ENCODE data around the gene TMEM234.

TMEM234 gene

GRCh38 chr1:32180186-32181060, 41.7 kb downstream of the TMEM234 start:
- in situ Hi-C loops (cut with HindIII; ENCODE audit: low sequenced_read_pairs), result no loop called here

- in situ Hi-C loops (cut with HindIII; ENCODE audit: low sequenced_read_pairs), result no loop called here
These were observed 42.5 kb downstream of the TMEM234 start, which contains the start of gene TXLNA for GRCh38 chr1:32179443-32180185. TSS of gene TXLNA (plus strand) at chr1:32179675. CDS start at chr1:32180346, 671 bp downstream.

- in situ Hi-C loops (cut with HindIII; ENCODE audit: low sequenced_read_pairs), result no loop called here
These were observed 43.0 kb downstream of the TMEM234 start for GRCh38 chr1:32179193-32179442.

GRCh38 chr1:32178380-32179192, 43.6 kb downstream of the TMEM234 start:
- in situ Hi-C loops (cut with HindIII; ENCODE audit: low sequenced_read_pairs), result no loop called here

GRCh38 chr1:32172621-32173245, 49.4 kb downstream of the TMEM234 start:
- in situ Hi-C loops (cut with HindIII; ENCODE audit: low sequenced_read_pairs), result no loop called here

- in situ Hi-C loops (cut with HindIII; ENCODE audit: low sequenced_read_pairs), result no loop called here
These were observed 51.2 kb downstream of the TMEM234 start for GRCh38 chr1:32170991-32171390.
